ENCODE measurements around the gene CNTNAP2.

DNA sequence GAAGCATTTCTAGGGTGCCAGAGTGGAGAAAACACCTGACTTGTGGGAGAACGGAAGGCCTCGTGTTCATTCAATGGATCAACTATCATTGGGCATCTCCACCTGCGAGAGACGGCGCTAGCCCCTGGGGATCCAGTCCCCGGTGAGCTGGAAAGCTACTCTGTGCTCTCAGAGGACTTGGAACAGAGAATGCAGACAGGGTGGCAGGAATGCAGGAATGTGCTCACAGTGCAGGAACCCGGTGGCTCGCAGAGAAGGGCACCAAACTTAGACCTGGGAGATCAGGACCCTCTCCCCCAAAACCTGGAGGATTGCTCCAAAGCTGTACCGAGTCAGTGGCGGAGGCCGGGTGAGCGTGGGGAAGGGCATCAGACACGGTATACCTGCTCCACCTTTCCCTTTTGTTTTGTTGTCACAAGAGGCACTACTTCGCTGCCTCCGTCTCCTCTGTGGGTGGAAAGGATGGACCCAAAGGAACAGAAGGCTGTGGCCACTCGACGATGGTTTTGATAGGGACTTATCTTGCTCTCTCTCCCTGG is 1905.0 kb downstream of the CNTNAP2 start:
- TF ChIP-seq CTCF (IDR thresholded peaks at IDR 0.05) (no peak), POLR2A (IDR thresholded peaks at IDR 0.05) (no peak)

Measured in heart left ventricle (tissue), 13 donors.